Smooth muscle cell of the umbilical artery (primary cell): Measurements from ENCODE around the gene SLC26A5. TPM values are rescaled to one million over a fixed set of nuclear protein-coding genes. Genes with fewer than 3 reads are reported as not detected.

Experiments
- total RNA-seq: library from RNA; depleted of rRNA; stranded (reverse); fragments of >200 nt; gene quantifications from 2 replicates; pipeline ENCODE4 v1.2.3, GENCODE V29; 2014

Gene SLC26A5
- total RNA-seq, result not detected in 2 replicates

GRCh38 chr7:103446049-103446520, at the start of gene SLC26A5:
Gene SLC26A5 (minus strand): TSS chr7:103446207. CDS start chr7:103421514, 24,693 bp downstream.

GRCh38 chr7:103347507-103348267, 98.3 kb downstream of the SLC26A5 start, which contains the start of gene PSMC2:
Gene PSMC2 (plus strand): TSS chr7:103347643. CDS start chr7:103347712, 69 bp downstream.

GRCh38 chr7:103344453-103345149, 101.4 kb downstream of the SLC26A5 start, which contains the start of gene DNAJC2:
Gene DNAJC2 (minus strand): TSS chr7:103344767. CDS start chr7:103344622, 145 bp downstream.

Other genes starting within 250 kb of the SLC26A5 start
- 54.0 and 68.6 TPM in 2 replicates for gene PMPCB, start 148.8 kb downstream of the SLC26A5 start, total RNA-seq
- gene DNAJC2, start 101.4 kb downstream of the SLC26A5 start, total RNA-seq, result 20.5 and 21.2 TPM in 2 replicates
- 256 and 287 TPM in 2 replicates for gene PSMC2, start 98.6 kb downstream of the SLC26A5 start, total RNA-seq